ENCODE results near the gene EFCAB11. TPM values are rescaled to one million over a fixed set of nuclear protein-coding genes. Genes with fewer than 3 reads are reported as not detected.
A peak's percentile ranks its signal among the peaks of the same experiment; 100 is the strongest.

Gene EFCAB11
- total and polyA plus RNA-seq, 2 of the 8 experiments (the other 6 are each of a cell fraction or from before 2014, with no cell fraction given): 6.8 to 12.8 TPM

DNA sequence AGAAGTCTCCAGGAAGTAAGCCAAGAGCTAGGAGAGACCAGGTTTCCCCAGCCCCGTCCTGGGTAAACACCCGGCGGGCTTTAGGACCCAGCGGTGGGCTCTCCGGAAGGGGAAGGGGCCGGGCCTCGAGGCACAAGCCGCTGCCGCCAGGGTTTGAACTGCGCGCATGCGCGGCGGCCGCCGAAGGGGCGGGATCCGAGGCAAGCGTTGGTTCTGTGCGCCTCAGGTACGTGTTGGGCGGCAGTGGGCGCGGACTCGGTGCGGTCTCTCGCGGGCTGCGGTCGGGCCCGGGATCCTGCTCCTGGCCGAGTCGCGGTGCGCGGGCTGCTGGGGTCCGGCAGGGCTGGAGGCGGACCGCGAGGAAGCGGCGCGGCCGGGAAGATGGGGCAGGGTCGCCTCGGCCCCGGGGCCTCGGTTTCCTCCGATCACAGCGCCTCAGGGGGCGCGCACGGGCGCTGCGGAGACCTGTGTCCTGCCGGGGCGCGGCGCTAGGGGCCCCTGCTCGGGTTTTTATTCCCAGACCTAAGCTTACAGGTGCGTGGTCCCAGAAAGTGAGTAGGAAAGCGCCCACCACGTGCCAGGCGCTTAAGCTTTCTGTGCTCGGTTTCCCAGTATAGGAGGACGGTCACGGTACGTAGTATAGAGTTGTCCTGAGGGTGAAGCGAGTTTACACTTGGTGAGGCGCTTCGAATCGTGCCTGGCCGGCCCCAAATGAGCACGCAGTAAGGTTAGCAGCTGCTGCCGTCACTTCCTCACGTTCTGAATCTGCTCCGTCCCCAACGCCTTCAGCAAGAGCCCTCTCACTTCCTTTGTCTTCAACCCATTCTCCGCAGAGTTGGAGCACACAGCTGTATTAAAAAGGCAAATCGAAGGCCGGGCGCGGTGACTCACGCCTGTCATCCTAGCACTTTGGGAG is 1.5 kb upstream of the EFCAB11 start, which contains the start of gene TDP1 (continued):
- TF ChIP-seq CHD2 (IDR thresholded peaks at IDR 0.05; ENCODE audit: low read length) (0 out of 2 replicates have a peak, but pooled peaks have one; percentile 46), SIX5 (IDR thresholded peaks at IDR 0.05; ENCODE audit: low read depth, low read length) (no peak), ZNF274 (IDR thresholded peaks at IDR 0.05; ENCODE audit: borderline replicate concordance, extremely low read depth, low read length) (no peak), POLR2A (IDR thresholded peaks at IDR 0.05; ENCODE audit: control extremely low read depth in 1 of 2, low read depth in 2 of 2, low read length in 2 of 2) (peak; percentile 86 to 90), TEAD4 (IDR thresholded peaks at IDR 0.05; ENCODE audit: low read depth, low read length) (0 out of 2 replicates have a peak, but pooled peaks have one; percentile 6), PHF8 (conservative IDR thresholded peaks at IDR 0.05; ENCODE audit: low read depth, low read length) (peak; percentile 92), CTCF (IDR thresholded peaks at IDR 0.05; ENCODE audit: control extremely low read depth in 1 of 3, insufficient read depth in 1 of 3, low read depth in 1 of 3, low read length in 3 of 3) (peak in 1 of 3 experiments; percentile 26; a peak in 2 of 4 replicates), YY1 (IDR thresholded peaks at IDR 0.05; ENCODE audit: low read depth, low read length) (0 out of 2 replicates have a peak, but pooled peaks have one; percentile 18), CHD1 (IDR thresholded peaks at IDR 0.05; ENCODE audit: low read depth, low read length) (no peak), RNF2 (IDR thresholded peaks at IDR 0.05; ENCODE audit: borderline replicate concordance, low read depth, low read length, missing control alignments, poor library complexity, severe bottlenecking) (no peak), KDM4A (IDR thresholded peaks at IDR 0.05; ENCODE audit: low read depth, low read length, severe bottlenecking) (peak; percentile 79), CREB1 (IDR thresholded peaks at IDR 0.05) (peak; percentile 87), CTBP2 (IDR thresholded peaks at IDR 0.05; ENCODE audit: borderline replicate concordance, insufficient read depth, insufficient read length, low read length) (no peak), EZH2 (IDR thresholded peaks at IDR 0.05; ENCODE audit: low read depth, low read length, severe bottlenecking) (no peak), POLR2AphosphoS5 (IDR thresholded peaks at IDR 0.05; ENCODE audit: low read depth, low read length) (peak; percentile 93), BACH1 (IDR thresholded peaks at IDR 0.05; ENCODE audit: low read length) (no peak), CBX5 (IDR thresholded peaks at IDR 0.05; ENCODE audit: low read depth, low read length) (no peak), SAP30 (IDR thresholded peaks at IDR 0.05; ENCODE audit: insufficient read depth, insufficient replicate concordance, low read length) (peak; percentile 89), GTF2F1 (IDR thresholded peaks at IDR 0.05; ENCODE audit: borderline replicate concordance, low read depth, low read length) (0 out of 2 replicates have a peak, but pooled peaks have one; percentile 35), NANOG (IDR thresholded peaks at IDR 0.05; ENCODE audit: insufficient read depth, low read depth, low read length, poor library complexity, severe bottlenecking) (no peak), BRCA1 (IDR thresholded peaks at IDR 0.05; ENCODE audit: low read depth, low read length) (peak; percentile 52; the same call in 1 of the 2 replicates)
